Activated CD8-positive, alpha-beta T cell treated with anti-CD3 and anti-CD28 coated beads, Interleukin-2, amount 10 ng/mL, durations not matched to agents 7 days and 5 days (primary cell): ENCODE data around the gene OR6T1. TPM values are rescaled to one million over a fixed set of nuclear protein-coding genes. Genes with fewer than 3 reads are reported as not detected.

Experiments
- ATAC-seq: fragments of 150-1000 bp; cut with Tn5 transposase; one replicate; pipeline ENCODE4 v1.10.0; 2021; ENCODE audit warnings: moderate library complexity
- CTCF ChIA-PET: fragments of 350-600 bp; sonication (Branson Sonifier 250); formaldehyde crosslinking; loops from one replicate; lab custom pipeline; 2021; ENCODE audit warnings: antibody characterized with exemption; lab: Charles Lee
- POLR2A ChIA-PET: fragments of 350-600 bp; sonication (Branson Sonifier 250); formaldehyde crosslinking; loops from one replicate; lab custom pipeline; 2021; ENCODE audit warnings: antibody characterized with exemption; lab: Charles Lee
- DNase-seq: peaks from one replicate; pipeline ENCODE4 v3.0.0-alpha.2; 2020
- H3K27ac Mint-ChIP-seq: one replicate; pipeline ENCODE4 v1.8.0; 2021; ENCODE audit warnings: mild to moderate bottlenecking, mixed read lengths
- H3K27me3 Mint-ChIP-seq: one replicate; pipeline ENCODE4 v1.8.0; 2021; ENCODE audit warnings: low read depth, mixed read lengths
- H3K36me3 Mint-ChIP-seq: one replicate; pipeline ENCODE4 v1.8.0; 2021; ENCODE audit warnings: low read depth, mixed read lengths
- H3K4me1 Mint-ChIP-seq: one replicate; pipeline ENCODE4 v1.8.0; 2021; ENCODE audit warnings: low read depth, mixed read lengths
- H3K4me3 Mint-ChIP-seq: one replicate; pipeline ENCODE4 v1.8.0; 2021; ENCODE audit warnings: mild to moderate bottlenecking, mixed read lengths
- H3K9me3 Mint-ChIP-seq: one replicate; pipeline ENCODE4 v1.8.0; 2022; ENCODE audit warnings: mixed read lengths; ENCODE audit not compliant: insufficient read depth
- total RNA-seq, 2 experiments: library from RNA; stranded (reverse); gene quantifications; one replicate each; pipeline ENCODE4 v1.2.3, GENCODE V29; 2021

OR6T1 gene
- total RNA-seq, 2 experiments from 2014 or later, result not detected

DNA sequence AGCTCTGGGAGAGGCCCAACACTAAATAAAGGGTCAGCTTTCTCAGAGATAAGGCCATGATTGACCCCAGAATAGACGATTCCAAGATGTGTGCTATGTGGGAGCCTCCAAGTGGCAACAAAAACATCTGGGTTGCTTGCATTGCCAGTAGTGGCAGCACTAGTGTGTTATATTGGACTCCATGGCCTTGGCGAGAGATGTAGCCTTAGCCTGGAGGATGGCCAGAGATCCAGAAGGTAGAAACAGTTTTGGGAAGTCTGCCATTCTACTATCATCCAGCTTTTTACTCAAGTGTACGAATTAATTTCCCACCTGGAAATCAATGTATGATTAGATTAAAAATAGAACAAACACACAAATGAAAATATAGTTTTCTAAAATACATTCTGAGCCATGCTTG is 38.7 kb downstream of the OR6T1 start:
- no peak overlapping the region for H3K27ac Mint-ChIP-seq
- H3K4me1 Mint-ChIP-seq, result peaks cover 5% of the 10 kb centered on the region
- no peaks in the 10 kb centered on the region for H3K36me3 Mint-ChIP-seq
- ATAC-seq, result no peak
- ChIA-PET POLR2A (no interaction called here), CTCF (no interaction called here)
- no peaks in the 10 kb centered on the region for H3K27me3 Mint-ChIP-seq
- no peak for DNase-seq
- no peaks in the 10 kb centered on the region for H3K9me3 Mint-ChIP-seq
- no peak overlapping the region for H3K4me3 Mint-ChIP-seq

DNA sequence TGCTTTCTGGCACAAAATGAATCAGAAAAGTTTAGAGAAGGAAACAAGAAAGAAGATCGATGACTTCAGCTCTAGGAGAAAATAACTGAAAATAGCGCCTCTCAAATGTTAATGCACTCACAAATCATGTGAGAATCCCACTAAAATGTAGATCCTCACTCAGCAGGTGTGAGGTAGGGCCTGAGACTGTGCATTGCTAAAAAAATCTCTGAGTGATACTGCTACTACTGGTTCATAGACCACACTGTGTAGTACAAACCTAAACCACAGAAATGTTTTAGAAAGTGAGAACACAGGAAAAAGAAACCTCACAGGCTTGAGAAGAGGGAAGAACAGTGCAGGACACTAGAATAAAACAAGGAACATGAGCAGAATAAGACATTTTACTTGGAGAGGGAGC is 39.7 kb downstream of the OR6T1 start:
- no peak for ATAC-seq
- Mint-ChIP-seq H3K27ac (no peak overlapping the region), H3K27me3 (no peaks in the 10 kb centered on the region), H3K36me3 (no peaks in the 10 kb centered on the region), H3K9me3 (no peaks in the 10 kb centered on the region), H3K4me1 (peaks cover 5% of the 10 kb centered on the region), H3K4me3 (no peak overlapping the region)
- ChIA-PET POLR2A (no interaction called here), CTCF (no interaction called here)
- no peak for DNase-seq

GRCh38 chr11:123901867-123902266 is 41.8 kb downstream of the OR6T1 start, which contains the start of gene OR8D4:
OR8D4 (plus strand) TSS chr11:123902167; CDS start chr11:123906432, 4,265 bp downstream.
- CTCF ChIA-PET, result no interaction called here
- Mint-ChIP-seq H3K27ac (no peak within 1 kb of the TSS), H3K36me3 (no peaks in the 10 kb centered on the region), H3K4me1 (peaks cover 5% of the 10 kb centered on the region), H3K9me3 (no peaks in the 10 kb centered on the region), H3K27me3 (no peaks in the 10 kb centered on the region), H3K4me3 (no peak within 1 kb of the TSS)
- POLR2A ChIA-PET, result no interaction called here
- no peak for DNase-seq
- no peak for ATAC-seq

GRCh38 chr11:123899792-123900191 is 43.8 kb downstream of the OR6T1 start:
- Mint-ChIP-seq H3K9me3 (no peaks in the 10 kb centered on the region), H3K4me3 (no peak overlapping the region), H3K27ac (no peak overlapping the region), H3K27me3 (no peaks in the 10 kb centered on the region), H3K36me3 (no peaks in the 10 kb centered on the region), H3K4me1 (peaks cover 5% of the 10 kb centered on the region)
- ATAC-seq, result no peak
- POLR2A ChIA-PET, result no interaction called here
- DNase-seq, result no peak
- CTCF ChIA-PET, result no interaction called here

Other genes starting within 250 kb of the OR6T1 start
- 10 to 100 TPM; 13.6 to 13.8 TPM for gene ZNF202, start 202.2 kb downstream of the OR6T1 start, total RNA-seq
- gene OR6X1, start 189.3 kb downstream of the OR6T1 start, total RNA-seq, result not detected
- not detected for gene OR6M1, start 137.5 kb downstream of the OR6T1 start, total RNA-seq
- not detected for gene TMEM225, start 58.2 kb downstream of the OR6T1 start, total RNA-seq
- gene OR8D4, start 41.7 kb downstream of the OR6T1 start, total RNA-seq, result not detected
- gene OR4D5, start 4.2 kb downstream of the OR6T1 start, total RNA-seq, result not detected
- not detected for gene OR10S1, start 33.9 kb upstream of the OR6T1 start, total RNA-seq
- not detected for gene OR10G6, start 51.3 kb upstream of the OR6T1 start, total RNA-seq
- not detected for gene OR10G4, start 69.2 kb upstream of the OR6T1 start, total RNA-seq
- gene OR10G9, start 79.2 kb upstream of the OR6T1 start, total RNA-seq, result not detected
- not detected for gene OR10G8, start 83.0 kb upstream of the OR6T1 start, total RNA-seq
- gene OR10G7, start 97.5 kb upstream of the OR6T1 start, total RNA-seq, result not detected
- 1 to 10 TPM; 3.3 to 3.8 TPM for gene VWA5A, start 171.6 kb upstream of the OR6T1 start, total RNA-seq
- not detected for gene OR10D3, start 239.5 kb upstream of the OR6T1 start, total RNA-seq